Transverse colon (tissue), 4 donors: ENCODE results near the gene G3BP2. TPM values are rescaled to one million over a fixed set of nuclear protein-coding genes. Genes with fewer than 3 reads are reported as not detected.
"Not testable (repeated sequence)": the region's sequence is repeated elsewhere in the genome, so short reads cannot be mapped to it uniquely, and the experiment has no call there.

Source experiments
- DNase-seq: peaks from one replicate; pipeline ENCODE4 v3.0.0-alpha.2; 2019
- H3K27ac ChIP-seq, 4 donors: fragments of 200-600 bp; sonication (generic); 2 replicates each; pipeline ENCODE4 v1.5.1; 2016 to 2018; ENCODE audit warnings: inconsistent platforms in 4 of 4
- H3K27me3 ChIP-seq: fragments of 200-600 bp; sonication (generic); 2 replicates; pipeline ENCODE4 v1.5.1; 2017; ENCODE audit warnings: inconsistent platforms
- H3K36me3 ChIP-seq, 4 donors: fragments of 200-600 bp; sonication (generic); 2 replicates each; pipeline ENCODE4 v1.5.1; 2017 to 2019; ENCODE audit warnings: inconsistent platforms in 4 of 4
- H3K4me1 ChIP-seq, 4 donors: fragments of 200-600 bp; sonication (generic); 2 replicates each; pipeline ENCODE4 v1.5.1; 2017 to 2020; ENCODE audit warnings: inconsistent platforms in 4 of 4
- H3K4me3 ChIP-seq, 4 donors: fragments of 200-600 bp; sonication (generic); 1 replicate in 1 of 4; 2 replicates in 3 of 4; pipeline versions ENCODE4 v1.5.1 to v1.6.1; 2017 to 2019; ENCODE audit warnings: inconsistent platforms in 4 of 4
- H3K9me3 ChIP-seq, 2 donors: fragments of 200-600 bp; sonication (generic); 2 replicates each; pipeline ENCODE4 v1.5.1; 2017 to 2019; ENCODE audit warnings: inconsistent platforms in 2 of 2
- EP300 ChIP-seq: sonication (generic); formaldehyde crosslinking; IDR thresholded peaks from one replicate; pipeline ENCODE4 v1.6.1; 2017; ENCODE audit warnings: antibody characterized with exemption, low read depth
- POLR2A ChIP-seq: fragments of 450-650 bp; IDR thresholded peaks from one replicate; pipeline ENCODE4 v1.6.1; 2016; ENCODE audit warnings: antibody characterized with exemption, mild to moderate bottlenecking, moderate library complexity
- POLR2AphosphoS5 ChIP-seq, 3 donors: sonication (generic); formaldehyde crosslinking; IDR thresholded peaks; one replicate each; pipeline ENCODE4 v1.6.1; 2016; ENCODE audit warnings: antibody characterized with exemption in 3 of 3
- WGBS, 2 donors: methylation state at CpG; one replicate each; pipeline ENCODE4 v1.1.5; 2018; ENCODE audit warnings: low coverage in 1 of 2; 5-methylcytosine and 5-hydroxymethylcytosine counted together
- in situ Hi-C, 4 donors: fragments of 200-750 bp; cut with MboI; loops; one replicate each; pipeline versions ENCODE4 v1.15.0 to v1.15.1; 2017; ENCODE audit warnings: low sequenced_read_pairs in 3 of 4, low pct_ligation_motif_present in 1 of 4, low pct_unique_long_range_greater_than_20kb in 1 of 4
- intact Hi-C: fragments of 100-400 bp; cut with DNase I; formaldehyde crosslinking; loops from one replicate; pipeline ENCODE4 v1.15.1; 2023; ENCODE audit warnings: low total_unique reads
- total RNA-seq, 4 donors: library from RNA; depleted of rRNA; stranded (reverse); fragments of >200 nt; gene quantifications; one replicate each; pipeline ENCODE4 v1.1.0, GENCODE V29; 2016
- TF ChIP-seq, protein P1 (sequence below), 5 experiments: fragments of 200-600 bp in 3 of 5; fragments of 450-650 bp in 2 of 5; sonication (generic) in 3 of 5; IDR thresholded peaks; 1 replicate in 2 of 5; 2 replicates in 3 of 5; pipeline ENCODE4 v1.5.1; 2016 to 2017; ENCODE audit warnings: antibody characterized with exemption in 5 of 5, inconsistent platforms in 3 of 5, mild to moderate bottlenecking in 2 of 5, moderate library complexity in 1 of 5

The G3BP2 gene
- total RNA-seq, 4 donors from 2014 or later, result 50.7 to 110 (median 88.0) TPM

DNA sequence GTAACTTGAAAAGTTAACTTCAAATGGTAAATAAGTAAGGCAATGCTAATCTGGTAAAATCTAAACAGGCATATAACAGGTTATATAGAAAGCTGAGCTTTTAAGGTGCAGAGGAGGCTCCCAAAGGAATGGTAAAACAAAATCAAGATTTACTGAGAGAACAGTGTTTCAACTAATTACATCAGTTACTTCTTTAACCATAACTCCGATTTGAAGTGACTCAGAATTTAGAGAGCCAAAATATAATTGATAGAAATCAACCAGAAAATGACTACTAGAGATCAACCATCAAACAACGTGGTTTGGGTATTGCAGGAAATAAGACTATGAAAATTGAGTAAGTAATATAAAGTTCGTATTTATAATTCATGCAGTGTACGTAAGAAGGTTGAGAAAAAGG lies 6.9 kb downstream of the G3BP2 start:
- DNase-seq, result no peak
- Histone ChIP-seq H3K4me1 (peaks cover 10 to 59% (median 16%) of the 10 kb centered on the region in 4 donors), H3K36me3 (no peaks in the 10 kb centered on the region), H3K4me3 (no peak overlapping the region), H3K9me3 (no peaks in the 10 kb centered on the region), H3K27ac (no peak overlapping the region), H3K27me3 (no peaks in the 10 kb centered on the region)
- 55 to 64% methylated on average over 4 of the region's 4 CpGs for WGBS, 2 donors
- intact Hi-C loops (no loop called here), in situ Hi-C loops (no loop called here)
- TF ChIP-seq POLR2AphosphoS5 (IDR thresholded peaks at IDR 0.05) (no peak), POLR2A (no peak), EP300 (no peak)
- TF ChIP-seq, protein P1, sequence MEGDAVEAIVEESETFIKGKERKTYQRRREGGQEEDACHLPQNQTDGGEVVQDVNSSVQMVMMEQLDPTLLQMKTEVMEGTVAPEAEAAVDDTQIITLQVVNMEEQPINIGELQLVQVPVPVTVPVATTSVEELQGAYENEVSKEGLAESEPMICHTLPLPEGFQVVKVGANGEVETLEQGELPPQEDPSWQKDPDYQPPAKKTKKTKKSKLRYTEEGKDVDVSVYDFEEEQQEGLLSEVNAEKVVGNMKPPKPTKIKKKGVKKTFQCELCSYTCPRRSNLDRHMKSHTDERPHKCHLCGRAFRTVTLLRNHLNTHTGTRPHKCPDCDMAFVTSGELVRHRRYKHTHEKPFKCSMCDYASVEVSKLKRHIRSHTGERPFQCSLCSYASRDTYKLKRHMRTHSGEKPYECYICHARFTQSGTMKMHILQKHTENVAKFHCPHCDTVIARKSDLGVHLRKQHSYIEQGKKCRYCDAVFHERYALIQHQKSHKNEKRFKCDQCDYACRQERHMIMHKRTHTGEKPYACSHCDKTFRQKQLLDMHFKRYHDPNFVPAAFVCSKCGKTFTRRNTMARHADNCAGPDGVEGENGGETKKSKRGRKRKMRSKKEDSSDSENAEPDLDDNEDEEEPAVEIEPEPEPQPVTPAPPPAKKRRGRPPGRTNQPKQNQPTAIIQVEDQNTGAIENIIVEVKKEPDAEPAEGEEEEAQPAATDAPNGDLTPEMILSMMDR (IDR thresholded peaks at IDR 0.05), result no peak

DNA sequence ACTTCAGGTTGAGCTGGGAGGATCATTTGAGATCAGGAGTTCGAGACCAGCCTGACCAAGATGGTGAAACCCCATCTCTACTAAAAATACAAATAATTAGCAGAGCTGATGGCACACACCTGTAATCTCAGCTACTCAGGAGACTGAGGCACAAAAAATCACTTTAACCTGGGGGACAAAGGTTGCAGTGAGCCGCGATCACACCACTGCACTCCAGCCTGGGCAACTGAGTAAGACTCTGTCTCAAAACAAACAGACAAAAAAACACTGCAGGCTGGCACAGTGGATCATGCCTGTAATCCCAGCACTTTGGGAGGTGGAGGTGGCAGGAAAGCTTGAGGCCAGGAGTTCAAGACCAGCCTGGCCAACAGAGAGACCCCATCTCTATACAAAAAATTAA lies 8.6 kb downstream of the G3BP2 start:
- in situ Hi-C loops, H3K27me3 ChIP-seq, H3K36me3 ChIP-seq, intact Hi-C loops, DNase-seq, H3K9me3 ChIP-seq, H3K4me3 ChIP-seq, H3K27ac ChIP-seq: not testable (repeated sequence)
- 97 to 100% methylated on average over 1 to 3 of the region's 3 CpGs for WGBS, 2 donors
- H3K4me1 ChIP-seq, result peaks cover 2 to 53% (median 7%) of the 10 kb centered on the region in 4 donors

DNA sequence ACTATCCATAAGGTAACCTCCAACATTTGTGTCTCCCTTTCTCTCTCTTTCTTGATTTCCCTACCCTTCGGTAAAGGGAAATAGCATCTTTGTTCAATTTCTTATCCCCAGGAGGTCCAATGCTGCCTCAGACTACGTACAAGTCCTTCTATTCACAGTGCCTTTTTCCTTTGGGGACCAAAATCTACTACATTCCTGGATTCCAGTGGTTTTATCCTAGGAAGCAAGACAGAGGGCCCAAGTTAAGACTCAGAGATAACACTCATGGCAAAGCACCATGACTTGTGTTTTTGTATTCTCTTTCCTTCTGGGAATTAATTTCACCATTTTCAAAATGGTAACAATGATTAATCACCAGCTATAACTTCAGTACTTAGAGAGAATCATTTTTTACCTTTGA lies 10.6 kb downstream of the G3BP2 start:
- Histone ChIP-seq H3K27me3 (no peaks in the 10 kb centered on the region), H3K36me3 (peaks cover 0 to 13% (median 4%) of the 10 kb centered on the region in 4 donors), H3K4me3 (no peak overlapping the region), H3K4me1 (peaks cover 3 to 39% (median 6%) of the 10 kb centered on the region in 4 donors), H3K9me3 (no peaks in the 10 kb centered on the region), H3K27ac (no peak overlapping the region)
- TF ChIP-seq POLR2AphosphoS5 (IDR thresholded peaks at IDR 0.05) (no peak), POLR2A (no peak), EP300 (no peak)
- TF ChIP-seq, protein P1 (IDR thresholded peaks at IDR 0.05), result no peak
- DNase-seq, result no peak
- 92 to 94% methylated on average over 2 of the region's 2 CpGs for WGBS, 2 donors
- intact Hi-C loops, result no loop called here
- in situ Hi-C loops, result no loop called here

DNA sequence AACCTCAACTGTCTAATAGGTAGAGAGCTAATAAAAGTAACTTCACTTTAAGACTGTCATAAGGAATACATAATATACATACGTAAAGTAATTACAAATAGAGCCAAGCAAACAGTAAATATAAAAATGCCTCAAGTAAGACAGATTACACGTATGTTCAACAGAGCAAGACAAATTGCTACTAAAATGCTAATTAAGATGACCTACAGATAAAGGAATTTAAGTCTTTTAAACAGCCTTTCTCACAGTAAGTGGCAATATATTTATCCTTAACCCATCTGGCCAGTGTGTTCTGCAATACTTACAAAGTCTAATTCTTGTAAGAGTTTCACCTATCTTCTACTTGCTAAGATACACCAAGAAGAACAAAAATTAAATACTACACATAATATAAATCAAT lies 12.7 kb downstream of the G3BP2 start:
- Histone ChIP-seq H3K27ac (no peak overlapping the region), H3K36me3 (peaks cover 0 to 20% (median 10%) of the 10 kb centered on the region in 4 donors), H3K27me3 (no peaks in the 10 kb centered on the region), H3K4me1 (peaks cover 0 to 21% (median 3%) of the 10 kb centered on the region in 4 donors), H3K9me3 (no peaks in the 10 kb centered on the region), H3K4me3 (no peak overlapping the region)
- TF ChIP-seq, protein P1 (IDR thresholded peaks at IDR 0.05), result no peak
- TF ChIP-seq POLR2A (no peak), EP300 (no peak), POLR2AphosphoS5 (IDR thresholded peaks at IDR 0.05) (no peak)
- DNase-seq, result no peak
- 65 to 67% methylated on average over 2 of the region's 2 CpGs for WGBS, 2 donors
- in situ Hi-C loops (no loop called here), intact Hi-C loops (no loop called here)

DNA sequence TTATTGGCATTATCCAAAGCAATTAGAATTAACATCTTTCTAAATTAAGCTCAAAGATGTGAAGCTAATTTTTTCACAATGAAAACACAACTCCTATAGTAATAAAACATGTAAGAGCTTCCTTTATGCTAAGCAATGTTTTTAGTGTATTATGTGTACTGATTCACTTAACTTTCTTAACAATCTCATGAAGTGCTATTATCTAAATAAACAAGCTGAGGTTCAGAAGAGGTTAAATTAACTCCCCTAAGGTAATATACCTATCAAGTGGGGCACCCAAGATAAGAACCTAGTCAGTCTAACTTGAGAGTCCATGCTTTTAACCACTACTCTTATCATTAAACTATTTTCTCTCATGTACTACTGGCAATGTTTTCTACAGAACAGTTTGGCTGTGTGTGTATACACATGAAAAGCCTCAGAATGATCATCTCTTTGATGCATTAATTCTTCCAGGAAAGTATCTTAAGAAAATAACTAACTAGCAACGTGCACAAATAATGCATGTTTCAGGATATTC lies 13.6 kb downstream of the G3BP2 start:
- H3K27ac ChIP-seq, result no peak overlapping the region
- DNase-seq, result no peak
- no peak overlapping the region for H3K4me3 ChIP-seq
- intact Hi-C loops (no loop called here), in situ Hi-C loops (loop anchor here in 1 of 4 donors (10.0 kb wide), 1 partner anchor 65 kb away; the partner anchor contains the start of gene USO1)
- WGBS, 2 donors, result 67 to 74% methylated on average over 1 of the region's 1 CpG
- H3K27me3 ChIP-seq, result no peaks in the 10 kb centered on the region
- H3K4me1 ChIP-seq, result peaks cover 0 to 17% (median 3%) of the 10 kb centered on the region in 4 donors
- H3K9me3 ChIP-seq, result no peaks in the 10 kb centered on the region
- peaks cover 0 to 29% (median 10%) of the 10 kb centered on the region in 4 donors for H3K36me3 ChIP-seq
- TF ChIP-seq POLR2A, result no peak
- TF ChIP-seq, protein P1 (IDR thresholded peaks at IDR 0.05), result no peak
